GM10266 (cell line): Measurements from ENCODE around the gene PPARD.
A peak's percentile ranks its signal among the peaks of the same experiment; 100 is the strongest.

Experiments
- DNase-seq: peaks from one replicate; pipeline ENCODE4 v3.0.0; 2012; ENCODE audit errors: extremely low spot score
- TF ChIP-seq, protein P1 (sequence below): IDR thresholded peaks from 2 replicates; pipeline ENCODE4 v1.5.1; 2012; ENCODE audit warnings: mild to moderate bottlenecking, low read depth; ENCODE audit not compliant: control insufficient read depth, insufficient read depth; ENCODE audit errors: missing control alignments

PPARD gene

DNA sequence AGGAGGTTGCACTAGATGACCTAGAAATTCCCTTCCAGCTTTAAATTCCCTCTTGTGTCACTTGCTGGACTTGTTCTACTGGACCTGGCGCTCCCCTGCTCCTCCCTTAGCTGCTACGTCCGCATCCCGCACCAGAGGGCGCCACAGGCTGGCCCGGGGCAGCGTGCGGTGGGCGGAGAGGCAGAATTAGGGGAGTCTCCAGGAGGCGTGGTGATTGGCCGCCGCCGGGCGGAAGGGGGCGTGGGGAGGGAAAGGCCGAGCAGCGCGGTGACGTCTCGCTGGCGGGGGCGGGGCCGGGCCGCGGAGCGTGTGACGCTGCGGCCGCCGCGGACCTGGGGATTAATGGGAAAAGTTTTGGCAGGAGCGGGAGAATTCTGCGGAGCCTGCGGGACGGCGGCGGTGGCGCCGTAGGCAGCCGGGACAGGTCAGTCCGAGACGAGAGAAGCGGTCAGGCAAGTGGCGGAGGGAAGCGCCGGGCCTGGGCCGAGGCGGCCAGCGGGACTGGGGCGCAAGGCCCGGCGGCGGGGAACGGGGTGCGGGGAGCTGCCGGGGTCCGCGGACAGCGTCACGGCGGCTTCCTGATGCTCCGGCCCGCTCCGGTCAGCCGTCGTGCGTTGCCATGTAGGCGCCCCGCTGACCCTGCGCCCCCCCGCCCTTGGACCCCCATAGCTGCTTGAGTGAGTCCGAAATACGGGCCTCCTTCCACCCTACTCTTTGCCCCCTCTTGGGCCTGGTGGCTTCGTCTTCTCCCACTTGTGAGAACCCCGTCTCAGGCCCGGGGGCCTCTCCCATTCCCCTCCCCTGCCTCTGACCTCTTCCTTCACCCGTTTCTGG lies at the start of gene PPARD:
PPARD (plus strand) TSS at position 301 of the 834 bp plus-strand sequence. CDS start 68,530 bp downstream, outside the sequence.
- TF ChIP-seq, protein P1, sequence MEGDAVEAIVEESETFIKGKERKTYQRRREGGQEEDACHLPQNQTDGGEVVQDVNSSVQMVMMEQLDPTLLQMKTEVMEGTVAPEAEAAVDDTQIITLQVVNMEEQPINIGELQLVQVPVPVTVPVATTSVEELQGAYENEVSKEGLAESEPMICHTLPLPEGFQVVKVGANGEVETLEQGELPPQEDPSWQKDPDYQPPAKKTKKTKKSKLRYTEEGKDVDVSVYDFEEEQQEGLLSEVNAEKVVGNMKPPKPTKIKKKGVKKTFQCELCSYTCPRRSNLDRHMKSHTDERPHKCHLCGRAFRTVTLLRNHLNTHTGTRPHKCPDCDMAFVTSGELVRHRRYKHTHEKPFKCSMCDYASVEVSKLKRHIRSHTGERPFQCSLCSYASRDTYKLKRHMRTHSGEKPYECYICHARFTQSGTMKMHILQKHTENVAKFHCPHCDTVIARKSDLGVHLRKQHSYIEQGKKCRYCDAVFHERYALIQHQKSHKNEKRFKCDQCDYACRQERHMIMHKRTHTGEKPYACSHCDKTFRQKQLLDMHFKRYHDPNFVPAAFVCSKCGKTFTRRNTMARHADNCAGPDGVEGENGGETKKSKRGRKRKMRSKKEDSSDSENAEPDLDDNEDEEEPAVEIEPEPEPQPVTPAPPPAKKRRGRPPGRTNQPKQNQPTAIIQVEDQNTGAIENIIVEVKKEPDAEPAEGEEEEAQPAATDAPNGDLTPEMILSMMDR, result peak; percentile 99
- peak; percentile 100 for DNase-seq

DNA sequence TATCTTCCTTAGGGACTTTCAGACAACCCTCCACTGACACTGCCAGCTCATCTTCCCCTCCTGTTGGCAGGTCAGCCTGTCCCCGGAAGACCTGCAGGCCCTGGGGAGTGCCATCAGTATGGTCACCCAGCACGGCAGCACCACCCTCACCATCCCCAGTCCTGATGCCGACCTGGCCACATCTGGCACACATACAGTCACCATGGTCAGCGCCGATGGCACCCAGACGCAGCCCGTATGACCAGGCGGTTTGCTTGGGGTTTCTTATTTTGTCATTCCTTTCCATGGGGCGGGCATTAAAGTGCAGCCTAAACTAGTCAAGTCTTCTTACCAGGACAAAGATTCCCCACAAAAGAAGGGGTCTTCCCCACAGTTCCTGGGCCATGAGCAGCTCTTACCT lies 48.7 kb upstream of the PPARD start:
- DNase-seq, result no peak
- TF ChIP-seq, protein P1, result no peak

DNA sequence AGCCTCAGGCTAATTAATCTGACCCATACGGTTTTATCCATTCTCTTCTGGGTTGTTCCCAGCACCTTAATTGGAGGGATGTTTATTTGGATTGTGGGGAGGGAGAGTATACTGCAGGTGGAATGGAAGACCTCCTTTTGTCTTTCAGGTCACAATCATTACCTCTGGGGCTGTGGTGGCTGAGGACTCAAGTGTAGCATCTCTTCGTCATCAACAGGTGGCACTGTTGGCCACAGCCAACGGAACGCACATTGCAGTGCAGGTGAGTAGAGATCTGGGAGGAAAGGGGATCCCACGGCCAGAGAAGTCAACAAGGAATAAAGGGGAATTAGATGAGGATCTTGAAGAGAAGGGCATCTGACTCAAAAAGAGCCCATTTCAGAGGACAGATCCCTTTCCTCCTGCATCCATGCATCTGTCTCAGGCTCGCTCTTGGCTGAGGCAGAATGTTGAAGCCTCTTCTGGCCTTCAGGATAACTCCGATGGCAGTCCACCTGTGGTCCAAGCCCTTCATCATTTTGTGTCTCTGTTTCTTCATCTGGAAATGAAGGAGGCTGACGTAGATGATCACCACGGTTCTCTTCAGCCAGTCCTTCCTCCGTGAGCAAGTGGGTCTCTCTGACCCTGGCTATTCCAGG lies 47.9 kb upstream of the PPARD start:
- DNase-seq, result peak; percentile 65
- TF ChIP-seq, protein P1, result peak; percentile 83

- no peak for DNase-seq
- TF ChIP-seq, protein P1, result no peak
Observed at GRCh38 chr6:35295036-35295435, 47.3 kb upstream of the PPARD start.

DNA sequence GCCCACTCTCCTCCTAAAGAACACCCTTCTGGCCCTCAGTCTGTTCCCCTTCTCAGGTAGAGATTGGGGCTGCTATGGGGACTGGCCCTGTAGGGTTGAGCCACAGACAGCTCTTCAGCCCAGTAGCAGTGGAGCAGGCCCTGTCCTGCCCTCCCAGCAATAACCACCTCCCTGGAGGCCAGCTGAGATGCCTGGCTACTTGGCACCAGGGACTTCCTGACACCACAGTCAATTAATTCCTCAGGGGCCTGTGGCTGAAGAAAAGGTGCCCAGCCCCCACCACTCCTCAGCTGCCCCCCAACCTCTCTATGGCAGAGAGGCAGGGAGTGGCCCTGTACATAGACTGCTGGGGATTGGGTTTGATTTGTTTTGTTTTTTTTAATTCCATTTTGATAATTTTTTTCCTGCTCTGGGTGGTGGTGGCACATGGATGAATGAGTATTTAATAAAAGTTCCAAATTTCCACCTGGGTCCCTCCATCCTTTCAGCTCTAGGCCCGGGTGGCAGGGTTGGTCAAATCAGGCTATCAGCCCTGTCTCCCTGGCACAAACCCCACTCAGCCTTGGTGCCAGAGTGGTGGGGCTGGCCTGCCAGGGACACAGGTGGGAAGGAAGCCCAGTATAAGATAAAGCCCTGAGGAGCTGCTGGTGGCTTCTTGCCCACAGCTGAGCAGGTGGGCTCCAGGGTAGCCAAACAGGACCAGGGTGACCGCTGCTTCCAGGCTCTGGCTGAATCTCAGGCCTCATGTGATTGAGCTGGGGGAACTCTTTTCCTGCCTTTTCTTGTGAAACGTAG lies 46.6 kb upstream of the PPARD start:
- no peak for DNase-seq
- TF ChIP-seq, protein P1, result no peak

DNA sequence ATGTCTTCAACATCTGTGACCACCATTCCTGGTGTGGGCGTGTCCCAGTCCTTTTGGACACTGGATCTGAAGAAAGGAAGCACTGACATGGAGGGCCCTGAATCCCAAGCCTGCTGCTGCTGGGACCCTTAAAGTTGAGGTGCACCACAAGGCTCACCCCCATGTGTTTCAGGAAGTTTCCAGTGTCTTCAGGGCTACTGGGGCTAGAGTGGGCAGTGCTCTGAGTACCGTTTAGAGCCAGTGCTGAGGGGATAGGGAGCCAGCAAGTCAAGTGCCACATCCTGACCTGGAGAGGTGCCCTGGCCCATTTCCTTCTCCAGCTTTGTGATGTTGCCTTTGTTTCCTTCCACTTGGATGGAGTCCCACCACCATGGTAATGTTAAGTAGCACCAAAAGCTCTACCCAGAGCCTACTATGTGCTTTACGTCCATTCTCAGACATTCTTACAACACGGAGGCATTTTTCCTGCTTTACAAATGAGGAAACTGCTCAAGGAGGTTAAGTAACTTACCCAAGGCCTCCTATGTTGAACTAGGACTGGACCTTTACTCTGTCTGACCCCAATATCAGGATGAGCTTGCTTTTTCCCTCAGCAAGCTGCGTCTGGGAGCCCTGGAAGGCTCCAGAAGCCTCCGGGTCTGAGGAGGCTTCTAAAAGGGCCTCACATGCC lies 45.3 kb upstream of the PPARD start:
- TF ChIP-seq, protein P1, result no peak
- DNase-seq, result no peak
